ENCODE results near the gene DSC1. TPM values are rescaled to one million over a fixed set of nuclear protein-coding genes. Genes with fewer than 3 reads are reported as not detected.

Gene DSC1
- total and polyA plus RNA-seq, 2 experiments from 2014 or later: not detected

DNA sequence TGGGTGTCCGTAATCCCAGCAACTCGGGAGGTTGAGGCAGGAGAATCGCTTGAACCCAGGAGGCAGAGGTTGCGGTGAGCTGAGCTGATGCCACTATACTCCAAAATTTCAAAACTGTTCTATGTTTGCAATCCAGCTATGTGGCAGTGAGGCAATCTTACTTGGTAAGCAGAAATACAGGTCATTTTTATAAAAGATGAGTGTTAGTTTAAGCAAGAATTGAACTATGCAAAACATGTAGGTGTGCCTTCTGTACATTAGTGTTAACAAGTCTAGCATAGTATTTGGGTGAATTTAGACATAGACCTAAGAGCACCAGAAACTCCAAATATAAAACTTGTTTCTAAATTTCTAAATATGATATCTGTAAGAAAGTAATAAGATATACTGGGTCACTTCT, 7.2 kb downstream of the DSC1 start:
- H3K9me2 ChIP-seq (ENCODE audit: insufficient read depth): no peaks in the 10 kb centered on the region
- no peak overlapping the region for H2AFZ ChIP-seq
- H3K4me1 Mint-ChIP-seq: peaks cover 9% of the 10 kb centered on the region; the same call in 2 of the 3 replicates
- DNase-seq (ENCODE audit: low spot score): no peak
- ATAC-seq: no peak
- H3K9me3 Mint-ChIP-seq: no peaks in the 10 kb centered on the region
- H3K27me3 ChIP-seq (ENCODE audit: insufficient read depth): no peaks in the 10 kb centered on the region
- no peaks in the 10 kb centered on the region for H3K36me3 ChIP-seq (ENCODE audit: insufficient read depth)
- H3K4me3 Mint-ChIP-seq: no peak overlapping the region
- no peak overlapping the region for H3K4me2 ChIP-seq
- H3K36me3 Mint-ChIP-seq (ENCODE audit: low read depth): no peaks in the 10 kb centered on the region
- H3K27ac Mint-ChIP-seq: no peak overlapping the region
- no peaks in the 10 kb centered on the region for H3K79me2 ChIP-seq (replicated peaks; ENCODE audit: insufficient read depth)
- H4K20me1 ChIP-seq (replicated peaks; ENCODE audit: insufficient read depth): no peaks in the 10 kb centered on the region
- TF ChIP-seq NANOG (IDR thresholded peaks at IDR 0.05; ENCODE audit: borderline replicate concordance): no peak
- no peak for TF ChIP-seq EZH2phosphoT487 (IDR thresholded peaks at IDR 0.05; ENCODE audit: unreplicated experiment)
- TF ChIP-seq ZNF114 (CRISPR knock-in tag; IDR thresholded peaks at IDR 0.05): no peak
- TF ChIP-seq, protein P1, sequence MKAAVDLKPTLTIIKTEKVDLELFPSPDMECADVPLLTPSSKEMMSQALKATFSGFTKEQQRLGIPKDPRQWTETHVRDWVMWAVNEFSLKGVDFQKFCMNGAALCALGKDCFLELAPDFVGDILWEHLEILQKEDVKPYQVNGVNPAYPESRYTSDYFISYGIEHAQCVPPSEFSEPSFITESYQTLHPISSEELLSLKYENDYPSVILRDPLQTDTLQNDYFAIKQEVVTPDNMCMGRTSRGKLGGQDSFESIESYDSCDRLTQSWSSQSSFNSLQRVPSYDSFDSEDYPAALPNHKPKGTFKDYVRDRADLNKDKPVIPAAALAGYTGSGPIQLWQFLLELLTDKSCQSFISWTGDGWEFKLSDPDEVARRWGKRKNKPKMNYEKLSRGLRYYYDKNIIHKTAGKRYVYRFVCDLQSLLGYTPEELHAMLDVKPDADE (IDR thresholded peaks at IDR 0.05): no peak
- TF ChIP-seq, protein P2, sequence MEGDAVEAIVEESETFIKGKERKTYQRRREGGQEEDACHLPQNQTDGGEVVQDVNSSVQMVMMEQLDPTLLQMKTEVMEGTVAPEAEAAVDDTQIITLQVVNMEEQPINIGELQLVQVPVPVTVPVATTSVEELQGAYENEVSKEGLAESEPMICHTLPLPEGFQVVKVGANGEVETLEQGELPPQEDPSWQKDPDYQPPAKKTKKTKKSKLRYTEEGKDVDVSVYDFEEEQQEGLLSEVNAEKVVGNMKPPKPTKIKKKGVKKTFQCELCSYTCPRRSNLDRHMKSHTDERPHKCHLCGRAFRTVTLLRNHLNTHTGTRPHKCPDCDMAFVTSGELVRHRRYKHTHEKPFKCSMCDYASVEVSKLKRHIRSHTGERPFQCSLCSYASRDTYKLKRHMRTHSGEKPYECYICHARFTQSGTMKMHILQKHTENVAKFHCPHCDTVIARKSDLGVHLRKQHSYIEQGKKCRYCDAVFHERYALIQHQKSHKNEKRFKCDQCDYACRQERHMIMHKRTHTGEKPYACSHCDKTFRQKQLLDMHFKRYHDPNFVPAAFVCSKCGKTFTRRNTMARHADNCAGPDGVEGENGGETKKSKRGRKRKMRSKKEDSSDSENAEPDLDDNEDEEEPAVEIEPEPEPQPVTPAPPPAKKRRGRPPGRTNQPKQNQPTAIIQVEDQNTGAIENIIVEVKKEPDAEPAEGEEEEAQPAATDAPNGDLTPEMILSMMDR (conservative IDR thresholded peaks at IDR 0.05; ENCODE audit: low read depth in 2 of 2): no peak
- TF ChIP-seq ZNF331 (CRISPR knock-in tag; IDR thresholded peaks at IDR 0.05; ENCODE audit: low read depth): no peak
- no peak for TF ChIP-seq STAT1 (IDR thresholded peaks at IDR 0.05; ENCODE audit: unreplicated experiment)
- TF ChIP-seq POLR2AphosphoS5 (IDR thresholded peaks at IDR 0.05; ENCODE audit: low read depth): no peak
- TF ChIP-seq JUNB (IDR thresholded peaks at IDR 0.05; ENCODE audit: unreplicated experiment): no peak
- TF ChIP-seq, protein P3, sequence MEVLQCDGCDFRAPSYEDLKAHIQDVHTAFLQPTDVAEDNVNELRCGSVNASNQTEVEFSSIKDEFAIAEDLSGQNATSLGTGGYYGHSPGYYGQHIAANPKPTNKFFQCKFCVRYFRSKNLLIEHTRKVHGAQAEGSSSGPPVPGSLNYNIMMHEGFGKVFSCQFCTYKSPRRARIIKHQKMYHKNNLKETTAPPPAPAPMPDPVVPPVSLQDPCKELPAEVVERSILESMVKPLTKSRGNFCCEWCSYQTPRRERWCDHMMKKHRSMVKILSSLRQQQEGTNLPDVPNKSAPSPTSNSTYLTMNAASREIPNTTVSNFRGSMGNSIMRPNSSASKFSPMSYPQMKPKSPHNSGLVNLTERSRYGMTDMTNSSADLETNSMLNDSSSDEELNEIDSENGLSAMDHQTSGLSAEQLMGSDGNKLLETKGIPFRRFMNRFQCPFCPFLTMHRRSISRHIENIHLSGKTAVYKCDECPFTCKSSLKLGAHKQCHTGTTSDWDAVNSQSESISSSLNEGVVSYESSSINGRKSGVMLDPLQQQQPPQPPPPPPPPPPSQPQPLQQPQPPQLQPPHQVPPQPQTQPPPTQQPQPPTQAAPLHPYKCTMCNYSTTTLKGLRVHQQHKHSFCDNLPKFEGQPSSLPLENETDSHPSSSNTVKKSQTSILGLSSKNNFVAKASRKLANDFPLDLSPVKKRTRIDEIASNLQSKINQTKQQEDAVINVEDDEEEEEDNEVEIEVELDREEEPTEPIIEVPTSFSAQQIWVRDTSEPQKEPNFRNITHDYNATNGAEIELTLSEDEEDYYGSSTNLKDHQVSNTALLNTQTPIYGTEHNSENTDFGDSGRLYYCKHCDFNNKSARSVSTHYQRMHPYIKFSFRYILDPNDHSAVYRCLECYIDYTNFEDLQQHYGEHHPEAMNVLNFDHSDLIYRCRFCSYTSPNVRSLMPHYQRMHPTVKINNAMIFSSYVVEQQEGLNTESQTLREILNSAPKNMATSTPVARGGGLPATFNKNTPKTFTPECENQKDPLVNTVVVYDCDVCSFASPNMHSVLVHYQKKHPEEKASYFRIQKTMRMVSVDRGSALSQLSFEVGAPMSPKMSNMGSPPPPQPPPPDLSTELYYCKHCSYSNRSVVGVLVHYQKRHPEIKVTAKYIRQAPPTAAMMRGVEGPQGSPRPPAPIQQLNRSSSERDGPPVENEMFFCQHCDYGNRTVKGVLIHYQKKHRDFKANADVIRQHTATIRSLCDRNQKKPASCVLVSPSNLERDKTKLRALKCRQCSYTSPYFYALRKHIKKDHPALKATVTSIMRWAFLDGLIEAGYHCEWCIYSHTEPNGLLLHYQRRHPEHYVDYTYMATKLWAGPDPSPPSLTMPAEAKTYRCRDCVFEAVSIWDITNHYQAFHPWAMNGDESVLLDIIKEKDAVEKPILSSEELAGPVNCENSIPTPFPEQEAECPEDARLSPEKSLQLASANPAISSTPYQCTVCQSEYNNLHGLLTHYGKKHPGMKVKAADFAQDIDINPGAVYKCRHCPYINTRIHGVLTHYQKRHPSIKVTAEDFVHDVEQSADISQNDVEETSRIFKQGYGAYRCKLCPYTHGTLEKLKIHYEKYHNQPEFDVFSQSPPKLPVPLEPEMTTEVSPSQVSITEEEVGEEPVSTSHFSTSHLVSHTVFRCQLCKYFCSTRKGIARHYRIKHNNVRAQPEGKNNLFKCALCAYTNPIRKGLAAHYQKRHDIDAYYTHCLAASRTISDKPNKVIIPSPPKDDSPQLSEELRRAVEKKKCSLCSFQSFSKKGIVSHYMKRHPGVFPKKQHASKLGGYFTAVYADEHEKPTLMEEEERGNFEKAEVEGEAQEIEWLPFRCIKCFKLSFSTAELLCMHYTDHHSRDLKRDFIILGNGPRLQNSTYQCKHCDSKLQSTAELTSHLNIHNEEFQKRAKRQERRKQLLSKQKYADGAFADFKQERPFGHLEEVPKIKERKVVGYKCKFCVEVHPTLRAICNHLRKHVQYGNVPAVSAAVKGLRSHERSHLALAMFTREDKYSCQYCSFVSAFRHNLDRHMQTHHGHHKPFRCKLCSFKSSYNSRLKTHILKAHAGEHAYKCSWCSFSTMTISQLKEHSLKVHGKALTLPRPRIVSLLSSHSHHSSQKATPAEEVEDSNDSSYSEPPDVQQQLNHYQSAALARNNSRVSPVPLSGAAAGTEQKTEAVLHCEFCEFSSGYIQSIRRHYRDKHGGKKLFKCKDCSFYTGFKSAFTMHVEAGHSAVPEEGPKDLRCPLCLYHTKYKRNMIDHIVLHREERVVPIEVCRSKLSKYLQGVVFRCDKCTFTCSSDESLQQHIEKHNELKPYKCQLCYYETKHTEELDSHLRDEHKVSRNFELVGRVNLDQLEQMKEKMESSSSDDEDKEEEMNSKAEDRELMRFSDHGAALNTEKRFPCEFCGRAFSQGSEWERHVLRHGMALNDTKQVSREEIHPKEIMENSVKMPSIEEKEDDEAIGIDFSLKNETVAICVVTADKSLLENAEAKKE (CRISPR knock-in tag; IDR thresholded peaks at IDR 0.05): no peak
- TF ChIP-seq, protein P4, sequence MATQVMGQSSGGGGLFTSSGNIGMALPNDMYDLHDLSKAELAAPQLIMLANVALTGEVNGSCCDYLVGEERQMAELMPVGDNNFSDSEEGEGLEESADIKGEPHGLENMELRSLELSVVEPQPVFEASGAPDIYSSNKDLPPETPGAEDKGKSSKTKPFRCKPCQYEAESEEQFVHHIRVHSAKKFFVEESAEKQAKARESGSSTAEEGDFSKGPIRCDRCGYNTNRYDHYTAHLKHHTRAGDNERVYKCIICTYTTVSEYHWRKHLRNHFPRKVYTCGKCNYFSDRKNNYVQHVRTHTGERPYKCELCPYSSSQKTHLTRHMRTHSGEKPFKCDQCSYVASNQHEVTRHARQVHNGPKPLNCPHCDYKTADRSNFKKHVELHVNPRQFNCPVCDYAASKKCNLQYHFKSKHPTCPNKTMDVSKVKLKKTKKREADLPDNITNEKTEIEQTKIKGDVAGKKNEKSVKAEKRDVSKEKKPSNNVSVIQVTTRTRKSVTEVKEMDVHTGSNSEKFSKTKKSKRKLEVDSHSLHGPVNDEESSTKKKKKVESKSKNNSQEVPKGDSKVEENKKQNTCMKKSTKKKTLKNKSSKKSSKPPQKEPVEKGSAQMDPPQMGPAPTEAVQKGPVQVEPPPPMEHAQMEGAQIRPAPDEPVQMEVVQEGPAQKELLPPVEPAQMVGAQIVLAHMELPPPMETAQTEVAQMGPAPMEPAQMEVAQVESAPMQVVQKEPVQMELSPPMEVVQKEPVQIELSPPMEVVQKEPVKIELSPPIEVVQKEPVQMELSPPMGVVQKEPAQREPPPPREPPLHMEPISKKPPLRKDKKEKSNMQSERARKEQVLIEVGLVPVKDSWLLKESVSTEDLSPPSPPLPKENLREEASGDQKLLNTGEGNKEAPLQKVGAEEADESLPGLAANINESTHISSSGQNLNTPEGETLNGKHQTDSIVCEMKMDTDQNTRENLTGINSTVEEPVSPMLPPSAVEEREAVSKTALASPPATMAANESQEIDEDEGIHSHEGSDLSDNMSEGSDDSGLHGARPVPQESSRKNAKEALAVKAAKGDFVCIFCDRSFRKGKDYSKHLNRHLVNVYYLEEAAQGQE (IDR thresholded peaks at IDR 0.05; ENCODE audit: unreplicated experiment): no peak
- no peak for TF ChIP-seq EZH2 (IDR thresholded peaks at IDR 0.05; ENCODE audit: low read depth, unreplicated experiment)
- TF ChIP-seq CREB1 (CRISPR knock-in tag; IDR thresholded peaks at IDR 0.05; ENCODE audit: low read depth): no peak
- no peaks in the 10 kb centered on the region for H3K27me3 Mint-ChIP-seq (ENCODE audit: insufficient read depth, low read depth, poor library complexity)
- H3K4me1 ChIP-seq (ENCODE audit: insufficient read depth): 0 out of 2 replicates have a peak, but pooled peaks cover 6% of the 10 kb centered on the region
- no peak overlapping the region for H3K4me3 ChIP-seq
- H3K27ac ChIP-seq (ENCODE audit: low read depth): no peak overlapping the region
- no peaks in the 10 kb centered on the region for H3F3A ChIP-seq (replicated peaks; ENCODE audit: low read depth)
